ENCODE results near the gene PANX2. TPM values are rescaled to one million over a fixed set of nuclear protein-coding genes. Genes with fewer than 3 reads are reported as not detected.

The PANX2 gene
- total RNA-seq, 1 donor from 2014 or later, result 0.58 TPM

DNA sequence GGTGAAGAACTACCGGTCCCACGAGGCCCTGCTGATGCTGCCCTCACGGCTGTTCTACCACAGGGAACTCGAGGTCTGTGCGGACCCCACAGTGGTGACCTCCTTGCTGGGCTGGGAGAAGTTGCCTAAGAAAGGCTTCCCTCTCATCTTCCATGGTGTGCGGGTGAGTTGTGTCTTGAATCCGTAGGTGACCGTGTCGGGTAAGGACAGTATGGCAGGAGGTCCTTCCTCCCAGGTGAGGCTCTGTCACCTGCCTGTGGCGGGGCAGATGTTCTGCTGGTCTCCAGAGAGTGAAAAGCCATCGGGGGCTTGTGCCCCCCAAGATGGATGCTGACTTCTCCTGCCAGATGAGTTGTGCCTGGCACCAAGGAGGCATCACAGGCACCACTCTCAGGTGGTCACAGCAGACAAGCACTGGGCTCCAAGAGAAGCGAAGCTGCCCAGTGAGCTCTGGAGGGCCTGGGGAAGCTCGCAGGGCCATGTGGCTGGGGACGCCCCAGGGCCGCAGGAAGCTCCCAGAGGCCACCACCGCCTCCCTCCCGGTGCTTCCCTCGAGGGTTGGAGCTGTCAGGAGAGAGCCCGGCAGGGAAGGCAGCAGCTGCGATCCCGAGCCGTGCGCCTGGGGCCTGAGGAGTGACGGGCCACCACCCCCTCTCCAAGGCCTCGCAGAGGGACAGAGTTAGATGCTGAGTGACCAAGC is 17.3 kb upstream of the PANX2 start:
- H3K9me3 ChIP-seq (replicated peaks), result no peaks in the 10 kb centered on the region
- DNase-seq, result no peak
- no peaks in the 10 kb centered on the region for H3K4me1 ChIP-seq
- H3K27me3 ChIP-seq (ENCODE audit: low read depth), result peaks cover 19% of the 10 kb centered on the region
- no peak overlapping the region for H3K27ac ChIP-seq (replicated peaks)
- no peak for TF ChIP-seq CTCF (IDR thresholded peaks at IDR 0.05; ENCODE audit: borderline replicate concordance)
- H3K4me3 ChIP-seq, result no peak overlapping the region
- no peaks in the 10 kb centered on the region for H3K36me3 ChIP-seq
- intact Hi-C loops (cut with micrococcal nuclease), result loop anchor here (10.0 kb wide), 1 partner anchor 52 kb away; the partner anchor contains the start of gene SELENOO

- no peaks in the 10 kb centered on the region for H3K36me3 ChIP-seq
- H3K9me3 ChIP-seq (replicated peaks), result no peaks in the 10 kb centered on the region
- peaks cover 24% of the 10 kb centered on the region for H3K27me3 ChIP-seq (ENCODE audit: low read depth)
- H3K4me1 ChIP-seq, result no peaks in the 10 kb centered on the region
- H3K27ac ChIP-seq (replicated peaks), result no peak overlapping the region
- TF ChIP-seq CTCF (IDR thresholded peaks at IDR 0.05; ENCODE audit: borderline replicate concordance), result no peak
- H3K4me3 ChIP-seq, result no peak overlapping the region
- no peak for DNase-seq
- intact Hi-C loops (cut with micrococcal nuclease), result loop anchor here (10.0 kb wide), 1 partner anchor 51 kb away; the partner anchor contains the start of gene SELENOO
Measured at GRCh38 chr22:50153756-50154140, 16.8 kb upstream of the PANX2 start.

DNA sequence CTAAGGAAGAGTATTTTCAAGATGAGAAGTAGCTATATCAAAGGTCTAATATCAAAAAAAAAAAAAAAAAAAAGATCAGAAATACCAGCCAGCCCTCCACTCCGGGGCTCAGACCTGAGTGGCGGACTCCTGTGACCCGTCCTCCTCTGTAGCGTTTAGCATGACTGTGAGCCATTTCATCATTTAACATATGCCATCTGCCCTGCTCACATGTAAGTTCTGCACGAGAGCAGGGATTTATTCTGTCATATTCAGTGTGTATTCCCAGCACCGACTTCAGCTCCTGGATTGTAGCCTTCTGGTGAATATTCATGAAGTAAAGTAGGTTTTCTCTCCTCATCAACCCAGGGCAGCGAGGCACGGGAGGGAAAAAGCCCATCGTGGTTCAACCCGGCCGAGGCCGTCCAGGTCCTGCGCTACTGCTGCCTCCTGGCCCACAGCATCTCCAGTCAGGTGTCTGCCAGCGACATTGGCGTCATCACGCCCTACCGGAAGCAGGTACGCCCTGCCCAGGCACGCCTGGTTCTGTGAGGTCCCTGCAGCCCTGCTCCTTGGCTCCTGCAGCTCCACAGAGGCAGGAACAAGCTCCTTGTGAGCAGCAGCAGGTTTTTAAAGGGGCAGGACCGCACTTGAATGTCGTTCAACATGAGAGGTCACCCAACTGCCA is 12.7 kb upstream of the PANX2 start:
- H3K4me3 ChIP-seq, result no peak overlapping the region
- no peaks in the 10 kb centered on the region for H3K36me3 ChIP-seq
- no peak overlapping the region for H3K27ac ChIP-seq (replicated peaks)
- H3K4me1 ChIP-seq, result no peaks in the 10 kb centered on the region
- DNase-seq, result no peak
- TF ChIP-seq CTCF (IDR thresholded peaks at IDR 0.05; ENCODE audit: borderline replicate concordance), result no peak
- intact Hi-C loops (cut with micrococcal nuclease), result loop anchor here (10.0 kb wide), 1 partner anchor 47 kb away; the partner anchor contains the start of gene SELENOO
- H3K27me3 ChIP-seq (ENCODE audit: low read depth), result peaks cover 48% of the 10 kb centered on the region
- H3K9me3 ChIP-seq (replicated peaks), result no peaks in the 10 kb centered on the region

DNA sequence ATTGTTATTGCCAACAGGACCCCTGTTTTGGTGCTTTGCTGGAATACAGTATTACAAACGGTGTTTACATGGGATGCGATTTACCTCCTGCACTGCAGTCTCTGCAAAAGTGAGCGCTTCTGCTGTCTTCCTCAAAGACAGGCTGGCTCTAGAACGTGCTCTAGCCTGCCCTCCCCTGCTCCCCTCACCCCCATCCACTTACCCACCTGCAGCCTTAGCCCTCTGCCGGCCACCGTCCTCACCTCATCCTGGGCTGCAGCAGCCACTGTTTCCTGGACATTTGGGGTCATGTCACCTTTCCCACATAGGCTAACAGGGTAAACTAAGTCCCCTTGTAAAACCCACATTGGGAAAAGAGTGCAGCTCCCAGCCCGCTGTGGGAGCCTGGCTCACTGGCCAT is 9.6 kb upstream of the PANX2 start:
- Histone ChIP-seq H3K27ac (replicated peaks) (no peak overlapping the region), H3K9me3 (replicated peaks) (no peaks in the 10 kb centered on the region), H3K4me1 (no peaks in the 10 kb centered on the region), H3K36me3 (no peaks in the 10 kb centered on the region), H3K4me3 (no peak overlapping the region), H3K27me3 (ENCODE audit: low read depth) (peaks cover 59% of the 10 kb centered on the region)
- no peak for TF ChIP-seq CTCF (IDR thresholded peaks at IDR 0.05; ENCODE audit: borderline replicate concordance)
- intact Hi-C loops (cut with micrococcal nuclease), result no loop called here
- DNase-seq, result no peak

DNA sequence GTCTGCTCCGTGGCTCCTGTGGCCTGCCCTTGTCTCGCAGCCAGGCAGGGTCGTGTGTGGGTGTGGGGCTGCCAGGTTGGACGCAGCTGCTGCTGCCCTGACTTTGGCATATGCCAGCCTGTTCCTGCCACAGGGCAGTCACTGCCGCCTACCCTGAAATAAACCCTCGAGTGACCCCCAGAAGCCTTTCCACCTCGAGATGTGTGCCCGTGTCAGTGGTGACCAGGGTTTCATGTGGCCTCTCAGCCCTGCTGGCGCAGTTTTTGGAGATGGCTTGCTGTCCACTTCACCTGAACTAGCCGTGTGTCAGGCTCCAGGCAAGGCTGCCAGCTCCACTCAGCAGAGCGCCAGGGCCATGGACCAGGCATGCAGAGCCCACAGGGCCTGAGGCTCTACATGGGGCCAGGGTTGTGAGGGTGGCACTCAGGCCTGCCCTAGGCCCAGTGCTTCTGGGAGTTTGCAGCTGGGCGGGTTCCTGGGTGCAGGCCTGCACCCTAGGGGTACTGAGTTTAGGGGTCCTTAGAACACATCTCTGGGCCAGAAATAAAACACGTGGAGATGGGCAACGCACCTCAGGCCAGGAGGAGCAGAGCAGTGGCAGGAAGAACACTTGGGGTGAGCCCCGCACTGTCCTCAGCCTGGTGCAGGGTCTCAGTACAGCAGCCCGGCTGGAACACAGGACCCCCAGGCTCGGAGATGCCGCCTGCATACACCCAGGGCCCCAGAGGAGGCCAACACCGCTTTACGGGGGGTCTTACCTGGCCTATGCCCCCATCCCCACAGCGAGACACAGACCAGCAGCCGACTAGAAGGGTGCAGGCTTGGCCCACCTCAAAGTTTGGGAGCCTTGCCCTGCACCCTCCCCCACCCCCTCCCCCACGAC is 8.8 kb upstream of the PANX2 start:
- Histone ChIP-seq H3K27me3 (ENCODE audit: low read depth) (peaks cover 59% of the 10 kb centered on the region), H3K36me3 (no peaks in the 10 kb centered on the region), H3K9me3 (replicated peaks) (no peaks in the 10 kb centered on the region), H3K4me3 (no peak overlapping the region), H3K27ac (replicated peaks) (no peak overlapping the region), H3K4me1 (no peaks in the 10 kb centered on the region)
- DNase-seq, result no peak
- TF ChIP-seq CTCF (IDR thresholded peaks at IDR 0.05; ENCODE audit: borderline replicate concordance), result no peak
- intact Hi-C loops (cut with micrococcal nuclease), result no loop called here

Data from left ventricle myocardium inferior (tissue), 1 donor.